Immature natural killer cell (primary cell): ENCODE measurements around the gene DPEP3. TPM values are rescaled to one million over a fixed set of nuclear protein-coding genes. Genes with fewer than 3 reads are reported as not detected.

Experiments
- DNase-seq, 3 donors: peaks; one replicate each; pipeline ENCODE4 v3.0.0; 2022; ENCODE audit warnings: mixed read lengths in 1 of 3
- H3K27ac Mint-ChIP-seq, 6 donors: one replicate each; pipeline ENCODE4 v1.8.0; 2020; ENCODE audit warnings: mixed read lengths in 6 of 6, mild to moderate bottlenecking in 5 of 6, inconsistent platforms in 4 of 6, moderate library complexity in 3 of 6
- H3K27me3 Mint-ChIP-seq, 3 donors: one replicate each; pipeline ENCODE4 v1.8.0; 2020 to 2021; ENCODE audit warnings: low read depth in 3 of 3, mild to moderate bottlenecking in 3 of 3, mixed read lengths in 3 of 3, moderate library complexity in 3 of 3, inconsistent platforms in 1 of 3
- H3K36me3 Mint-ChIP-seq, 3 donors: one replicate each; pipeline ENCODE4 v1.8.0; 2020; ENCODE audit warnings: mixed read lengths in 3 of 3, inconsistent platforms in 2 of 3, mild to moderate bottlenecking in 2 of 3
- H3K4me1 Mint-ChIP-seq, 2 donors: one replicate each; pipeline ENCODE4 v1.8.0; 2020; ENCODE audit warnings: inconsistent platforms in 2 of 2, mild to moderate bottlenecking in 2 of 2, mixed read lengths in 2 of 2, moderate library complexity in 1 of 2
- H3K4me3 Mint-ChIP-seq, 5 donors: one replicate each; pipeline ENCODE4 v1.8.0; 2020; ENCODE audit warnings: mild to moderate bottlenecking in 5 of 5, mixed read lengths in 5 of 5, inconsistent platforms in 3 of 5, moderate library complexity in 3 of 5
- H3K9me3 Mint-ChIP-seq, 6 donors: one replicate each; pipeline ENCODE4 v1.8.0; 2020; ENCODE audit warnings: mild to moderate bottlenecking in 6 of 6, mixed read lengths in 6 of 6, inconsistent platforms in 4 of 6, moderate library complexity in 3 of 6
- polyA plus RNA-seq, 3 donors: library from polyadenylated mRNA; unstranded; fragments of 300-500 nt; fragmentation: Illumina TruSeq; gene quantifications; one replicate each; pipeline ENCODE4 v1.2.3, GENCODE V29; 2021

The DPEP3 gene
- polyA plus RNA-seq, 3 donors from 2014 or later, result 0.11 TPM; not detected in 2

- DNase-seq, result no peak
- Mint-ChIP-seq H3K36me3 (peaks cover 0 to 15% (median 11%) of the 10 kb centered on the region in 3 donors), H3K9me3 (no peaks in the 10 kb centered on the region), H3K4me3 (peak overlapping the region; percentile 24 to 99 (median 98)), H3K27me3 (peaks cover 6 to 18% (median 12%) of the 10 kb centered on the region in 3 donors), H3K4me1 (peaks cover 32 to 35% of the 10 kb centered on the region in 2 donors), H3K27ac (peak overlapping the region; percentile 91 to 99 (median 96))
Measured at GRCh38 chr16:67934306-67935100, 45.8 kb downstream of the DPEP3 start.

GRCh38 chr16:67933805-67934204 is 46.5 kb downstream of the DPEP3 start:
- peaks cover 6 to 18% (median 12%) of the 10 kb centered on the region in 3 donors for H3K27me3 Mint-ChIP-seq
- peak overlapping the region; percentile 6 to 50 (median 32) for H3K4me3 Mint-ChIP-seq
- no peaks in the 10 kb centered on the region for H3K9me3 Mint-ChIP-seq
- H3K4me1 Mint-ChIP-seq, result peaks cover 32 to 35% of the 10 kb centered on the region in 2 donors
- H3K27ac Mint-ChIP-seq, result peak overlapping the region; percentile 19 to 98 (median 44)
- peaks cover 0 to 15% (median 11%) of the 10 kb centered on the region in 3 donors for H3K36me3 Mint-ChIP-seq
- no peak for DNase-seq

GRCh38 chr16:67932462-67932840 is 47.8 kb downstream of the DPEP3 start:
- Mint-ChIP-seq H3K4me3 (no peak overlapping the region), H3K4me1 (peaks cover 32 to 33% of the 10 kb centered on the region in 2 donors), H3K27ac (peak overlapping the region in 2 of 6 donors; percentile 18 to 46), H3K27me3 (peaks cover 6 to 18% (median 12%) of the 10 kb centered on the region in 3 donors), H3K9me3 (no peaks in the 10 kb centered on the region), H3K36me3 (peaks cover 0 to 15% (median 11%) of the 10 kb centered on the region in 3 donors)
- no peak for DNase-seq

GRCh38 chr16:67931712-67932461 is 48.4 kb downstream of the DPEP3 start, which contains the start of gene CTRL:
Gene CTRL (minus strand): TSS chr16:67931862. CDS start chr16:67931852, 10 bp downstream.
- peaks cover 0 to 15% (median 11%) of the 10 kb centered on the region in 3 donors for H3K36me3 Mint-ChIP-seq
- H3K4me3 Mint-ChIP-seq, result no peak within 1 kb of the TSS
- peak within 1 kb of the TSS in 3 of 6 donors; percentile 39 to 61 (median 46) for H3K27ac Mint-ChIP-seq
- no peaks in the 10 kb centered on the region for H3K9me3 Mint-ChIP-seq
- no peak for DNase-seq
- peaks cover 6 to 18% (median 9%) of the 10 kb centered on the region in 3 donors for H3K27me3 Mint-ChIP-seq
- peaks cover 26 to 28% of the 10 kb centered on the region in 2 donors for H3K4me1 Mint-ChIP-seq

- Mint-ChIP-seq H3K27ac (peak overlapping the region in 1 of 6 donors; percentile 64), H3K36me3 (peaks cover 0 to 10% (median 9%) of the 10 kb centered on the region in 3 donors)
Measured at GRCh38 chr16:67930678-67931211, 49.6 kb downstream of the DPEP3 start.

GRCh38 chr16:67930191-67930590 is 50.1 kb downstream of the DPEP3 start:
- peaks cover 0 to 5% (median 4%) of the 10 kb centered on the region in 3 donors for H3K36me3 Mint-ChIP-seq
- DNase-seq, result no peak
- H3K27me3 Mint-ChIP-seq, result peaks cover 0 to 9% (median 3%) of the 10 kb centered on the region in 3 donors

More at GRCh38 chr16:67930678-67931211, 49.6 kb downstream of the DPEP3 start:
- Mint-ChIP-seq H3K4me1 (peaks cover 23 to 24% of the 10 kb centered on the region in 2 donors), H3K9me3 (no peaks in the 10 kb centered on the region), H3K27me3 (peaks cover 1 to 10% (median 4%) of the 10 kb centered on the region in 3 donors), H3K4me3 (no peak overlapping the region)
- no peak for DNase-seq

GRCh38 chr16:67928561-67929364 is 51.5 kb downstream of the DPEP3 start:
- Mint-ChIP-seq H3K4me3 (no peak overlapping the region), H3K27ac (peak overlapping the region in 1 of 6 donors; percentile 29), H3K36me3 (no peaks in the 10 kb centered on the region)

More at GRCh38 chr16:67930191-67930590, 50.1 kb downstream of the DPEP3 start:
- Mint-ChIP-seq H3K9me3 (no peaks in the 10 kb centered on the region), H3K27ac (peak overlapping the region in 1 of 6 donors; percentile 64), H3K4me3 (no peak overlapping the region), H3K4me1 (peaks cover 18 to 19% of the 10 kb centered on the region in 2 donors)

GRCh38 chr16:67928147-67928546 is 52.2 kb downstream of the DPEP3 start:
- Mint-ChIP-seq H3K27ac (peak overlapping the region in 4 of 6 donors; percentile 29 to 67 (median 62)), H3K4me1 (peaks cover 0 to 2% of the 10 kb centered on the region in 2 donors), H3K4me3 (peak overlapping the region in 1 of 5 donors; percentile 10), H3K27me3 (peaks cover 0 to 2% (median 1%) of the 10 kb centered on the region in 3 donors), H3K36me3 (no peaks in the 10 kb centered on the region), H3K9me3 (no peaks in the 10 kb centered on the region)
- DNase-seq, result no peak

More at GRCh38 chr16:67928561-67929364, 51.5 kb downstream of the DPEP3 start:
- H3K9me3 Mint-ChIP-seq, result no peaks in the 10 kb centered on the region
- H3K4me1 Mint-ChIP-seq, result peaks cover 3 to 5% of the 10 kb centered on the region in 2 donors
- DNase-seq, result peak; percentile 47 to 65 (median 57)
- peaks cover 0 to 3% (median 1%) of the 10 kb centered on the region in 3 donors for H3K27me3 Mint-ChIP-seq

GRCh38 chr16:67927131-67927941 is 53.0 kb downstream of the DPEP3 start:
- peak overlapping the region in 2 of 6 donors; percentile 60 to 67 for H3K27ac Mint-ChIP-seq
- H3K4me1 Mint-ChIP-seq, result peaks cover under 1 to 2% of the 10 kb centered on the region in 2 donors
- no peaks in the 10 kb centered on the region for H3K9me3 Mint-ChIP-seq

GRCh38 chr16:67926181-67926750 is 54.0 kb downstream of the DPEP3 start:
- DNase-seq, result no peak
- H3K27ac Mint-ChIP-seq, result peak overlapping the region in 1 of 6 donors; percentile 51
- no peaks in the 10 kb centered on the region for H3K9me3 Mint-ChIP-seq
- no peaks in the 10 kb centered on the region for H3K36me3 Mint-ChIP-seq
- H3K4me3 Mint-ChIP-seq, result no peak overlapping the region
- H3K27me3 Mint-ChIP-seq, result peaks cover 0 to 3% (median 2%) of the 10 kb centered on the region in 3 donors
- H3K4me1 Mint-ChIP-seq, result peaks cover 0 to 9% of the 10 kb centered on the region in 2 donors

More at GRCh38 chr16:67927131-67927941, 53.0 kb downstream of the DPEP3 start:
- Mint-ChIP-seq H3K4me3 (no peak overlapping the region), H3K36me3 (no peaks in the 10 kb centered on the region), H3K27me3 (peaks cover 0 to 2% (median 1%) of the 10 kb centered on the region in 3 donors)
- no peak for DNase-seq
